GM12878 (cell line): ENCODE measurements around the gene PRKCB.

Source experiments
- BMI1 ChIP-seq: fragments of 450-650 bp; IDR thresholded peaks from 2 replicates; pipeline ENCODE4 v1.6.1; 2016; ENCODE audit warnings: mild to moderate bottlenecking, moderate library complexity, borderline replicate concordance
- CBFB ChIP-seq: IDR thresholded peaks from 2 replicates; pipeline ENCODE4 v1.6.1; 2016; ENCODE audit warnings: antibody characterized with exemption, low read depth
- CEBPB ChIP-seq, 2 experiments: fragments of 150-350 bp in 1 of 2; IDR thresholded peaks; 2 replicates each; pipeline ENCODE4 v1.6.1; 2012 to 2014; ENCODE audit warnings: low read depth in 2 of 2, low read length in 2 of 2, borderline replicate concordance in 1 of 2, inconsistent platforms in 1 of 2
- EED ChIP-seq: sonication (generic); IDR thresholded peaks from 2 replicates; pipeline ENCODE4 v1.6.1; 2016; ENCODE audit warnings: antibody characterized with exemption, low read depth
- EP300 ChIP-seq, 2 experiments: fragments of 150-350 bp in 1 of 2; IDR thresholded peaks; 2 replicates each; pipeline ENCODE4 v1.6.1; 2011 to 2012; ENCODE audit warnings: low read depth in 2 of 2, low read length in 2 of 2, borderline replicate concordance in 1 of 2, improper control_type of control experiment in 1 of 2, inconsistent platforms in 1 of 2; ENCODE audit not compliant: control insufficient read depth in 1 of 2
- POLR2A ChIP-seq: IDR thresholded peaks from 2 replicates; pipeline ENCODE4 v1.6.1; 2011; ENCODE audit warnings: low read depth, mild to moderate bottlenecking, low read length
- RAD21 ChIP-seq: IDR thresholded peaks from 2 replicates; pipeline ENCODE4 v1.6.1; 2011; ENCODE audit warnings: mild to moderate bottlenecking, low read depth, low read length, moderate library complexity; ENCODE audit not compliant: insufficient read depth
- RFX5 ChIP-seq: IDR thresholded peaks from 2 replicates; pipeline ENCODE4 v1.6.1; 2011; ENCODE audit warnings: low read depth, low read length, improper control_type of control experiment
- SP1 ChIP-seq: IDR thresholded peaks from one replicate; pipeline ENCODE4 v1.6.1; 2011; ENCODE audit warnings: low read depth, low read length
- TAF1 ChIP-seq: IDR thresholded peaks from 2 replicates; pipeline ENCODE4 v1.6.1; 2011; ENCODE audit warnings: mild to moderate bottlenecking, low read depth, low read length, borderline replicate concordance
- TCF12 ChIP-seq: IDR thresholded peaks from 2 replicates; pipeline ENCODE4 v1.6.1; 2011; ENCODE audit warnings: low read depth, mild to moderate bottlenecking, low read length

- TF ChIP-seq POLR2A (no peak), EED (no peak), TAF1 (no peak), RAD21 (no peak), SP1 (no peak), BMI1 (no peak), CEBPB (IDR thresholded peaks at IDR 0.05; ENCODE audit: borderline replicate concordance in 1 of 2, low read depth in 2 of 2, low read length in 2 of 2) (no peak), CBFB (no peak), TCF12 (no peak), EP300 (IDR thresholded peaks at IDR 0.05; ENCODE audit: borderline replicate concordance in 1 of 2, control insufficient read depth in 1 of 2, low read depth in 2 of 2, low read length in 2 of 2) (no peak), RFX5 (no peak)
Observed at GRCh38 chr16:24114876-24115275, 279.1 kb downstream of the PRKCB start.
